ENCODE data around the gene COG1. TPM values are rescaled to one million over a fixed set of nuclear protein-coding genes. Genes with fewer than 3 reads are reported as not detected.

Gene COG1
- total RNA-seq, 1 donor from 2014 or later = 42.2 TPM

DNA sequence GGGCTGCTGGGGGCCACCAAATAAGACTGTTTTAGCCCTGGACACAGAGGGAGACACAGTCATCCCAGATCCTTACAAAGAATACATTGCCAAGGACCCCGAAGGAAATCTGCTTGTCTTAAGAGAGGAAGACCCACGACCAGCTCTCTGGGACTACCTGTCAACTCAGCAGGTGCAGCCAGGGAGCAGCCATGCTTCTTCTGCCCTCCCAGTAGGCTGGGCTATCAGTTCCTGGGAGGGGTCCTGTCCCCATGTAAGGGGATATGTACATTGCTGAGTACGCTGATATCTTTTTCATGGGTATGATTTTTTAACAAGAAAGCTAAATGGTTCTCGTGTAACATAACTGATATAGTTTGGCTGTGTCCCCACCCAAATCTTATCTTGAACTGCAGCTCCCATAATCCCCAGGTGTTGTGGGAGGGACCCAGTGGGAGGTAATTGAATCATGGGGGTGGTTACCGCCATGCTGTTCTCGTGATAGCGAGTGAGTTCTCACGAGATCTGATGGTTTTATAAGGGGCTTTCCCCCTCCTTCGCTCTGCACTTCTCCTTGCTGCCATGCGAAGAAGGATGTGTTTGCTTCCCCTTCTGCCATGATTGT, 16.8 kb upstream of the COG1 start:
- CTCF ChIA-PET = no interaction called here
- ATAC-seq (ENCODE audit: low read depth) (no peak), DNase-seq (no peak)
- POLR2A ChIA-PET = no interaction called here
- Mint-ChIP-seq H3K4me3 (no peak overlapping the region), H3K27ac (no peak overlapping the region), H3K36me3 (ENCODE audit: low read depth) (no peaks in the 10 kb centered on the region), H3K9me3 (no peaks in the 10 kb centered on the region), H3K4me1 (no peaks in the 10 kb centered on the region), H3K27me3 (no peaks in the 10 kb centered on the region)
- intact Hi-C loops (cut with micrococcal nuclease) = no loop called here
- TF ChIP-seq, protein P1, sequence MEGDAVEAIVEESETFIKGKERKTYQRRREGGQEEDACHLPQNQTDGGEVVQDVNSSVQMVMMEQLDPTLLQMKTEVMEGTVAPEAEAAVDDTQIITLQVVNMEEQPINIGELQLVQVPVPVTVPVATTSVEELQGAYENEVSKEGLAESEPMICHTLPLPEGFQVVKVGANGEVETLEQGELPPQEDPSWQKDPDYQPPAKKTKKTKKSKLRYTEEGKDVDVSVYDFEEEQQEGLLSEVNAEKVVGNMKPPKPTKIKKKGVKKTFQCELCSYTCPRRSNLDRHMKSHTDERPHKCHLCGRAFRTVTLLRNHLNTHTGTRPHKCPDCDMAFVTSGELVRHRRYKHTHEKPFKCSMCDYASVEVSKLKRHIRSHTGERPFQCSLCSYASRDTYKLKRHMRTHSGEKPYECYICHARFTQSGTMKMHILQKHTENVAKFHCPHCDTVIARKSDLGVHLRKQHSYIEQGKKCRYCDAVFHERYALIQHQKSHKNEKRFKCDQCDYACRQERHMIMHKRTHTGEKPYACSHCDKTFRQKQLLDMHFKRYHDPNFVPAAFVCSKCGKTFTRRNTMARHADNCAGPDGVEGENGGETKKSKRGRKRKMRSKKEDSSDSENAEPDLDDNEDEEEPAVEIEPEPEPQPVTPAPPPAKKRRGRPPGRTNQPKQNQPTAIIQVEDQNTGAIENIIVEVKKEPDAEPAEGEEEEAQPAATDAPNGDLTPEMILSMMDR (IDR thresholded peaks at IDR 0.05) = no peak

DNA sequence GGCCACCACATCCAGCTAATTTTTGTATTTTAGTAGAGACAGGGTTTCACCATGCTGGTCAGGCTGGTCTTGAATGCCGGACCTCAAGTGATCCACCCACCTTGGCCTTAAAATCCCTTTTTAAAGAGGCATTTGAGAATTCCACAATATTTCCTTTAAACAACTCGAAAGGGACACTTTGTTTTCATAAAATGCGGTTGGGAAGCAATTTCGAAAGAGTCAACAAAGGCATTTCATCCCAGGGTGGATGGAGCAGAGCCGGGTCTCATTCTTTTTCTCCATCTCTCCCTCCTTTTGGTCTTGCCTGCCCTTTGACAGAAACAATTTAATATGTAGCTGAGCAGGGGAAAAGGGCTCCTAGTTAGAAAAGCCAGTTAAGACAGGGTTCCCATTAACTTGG, 13.5 kb upstream of the COG1 start:
- H3K4me3 Mint-ChIP-seq = no peak overlapping the region
- ATAC-seq (ENCODE audit: low read depth) (no peak), DNase-seq (no peak)
- CTCF ChIA-PET = no interaction called here
- intact Hi-C loops (cut with micrococcal nuclease) = no loop called here
- POLR2A ChIA-PET = no interaction called here
- H3K27me3 Mint-ChIP-seq = no peaks in the 10 kb centered on the region
- no peak overlapping the region for H3K27ac Mint-ChIP-seq
- TF ChIP-seq, protein P1 (IDR thresholded peaks at IDR 0.05) = no peak
- no peaks in the 10 kb centered on the region for H3K36me3 Mint-ChIP-seq (ENCODE audit: low read depth)
- H3K9me3 Mint-ChIP-seq = no peaks in the 10 kb centered on the region
- no peaks in the 10 kb centered on the region for H3K4me1 Mint-ChIP-seq

DNA sequence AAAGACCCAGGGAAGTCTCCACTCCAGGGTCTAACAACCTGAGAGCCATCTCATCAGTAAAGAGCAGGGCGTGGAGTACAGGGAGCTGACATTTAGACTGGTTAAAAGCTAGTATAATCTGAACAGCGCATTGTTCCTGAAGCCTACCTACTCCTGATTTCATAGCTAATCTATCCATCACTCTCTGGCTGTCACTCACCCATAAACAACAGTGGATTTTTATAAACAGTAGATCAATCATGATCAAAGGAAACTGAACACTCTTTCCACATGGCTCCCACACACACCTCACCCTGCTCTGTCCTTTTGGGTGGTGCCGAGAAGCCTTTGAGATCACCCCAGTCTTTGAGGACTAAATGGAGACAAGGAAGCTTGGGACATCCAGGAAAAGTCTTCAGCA, 13.0 kb upstream of the COG1 start:
- POLR2A ChIA-PET = no interaction called here
- Mint-ChIP-seq H3K36me3 (ENCODE audit: low read depth) (no peaks in the 10 kb centered on the region), H3K27me3 (no peaks in the 10 kb centered on the region), H3K4me3 (no peak overlapping the region), H3K9me3 (no peaks in the 10 kb centered on the region), H3K27ac (no peak overlapping the region), H3K4me1 (no peaks in the 10 kb centered on the region)
- DNase-seq = no peak
- CTCF ChIA-PET = no interaction called here
- ATAC-seq (ENCODE audit: low read depth) = no peak
- TF ChIP-seq, protein P1 (IDR thresholded peaks at IDR 0.05) = no peak
- intact Hi-C loops (cut with micrococcal nuclease) = no loop called here

DNA sequence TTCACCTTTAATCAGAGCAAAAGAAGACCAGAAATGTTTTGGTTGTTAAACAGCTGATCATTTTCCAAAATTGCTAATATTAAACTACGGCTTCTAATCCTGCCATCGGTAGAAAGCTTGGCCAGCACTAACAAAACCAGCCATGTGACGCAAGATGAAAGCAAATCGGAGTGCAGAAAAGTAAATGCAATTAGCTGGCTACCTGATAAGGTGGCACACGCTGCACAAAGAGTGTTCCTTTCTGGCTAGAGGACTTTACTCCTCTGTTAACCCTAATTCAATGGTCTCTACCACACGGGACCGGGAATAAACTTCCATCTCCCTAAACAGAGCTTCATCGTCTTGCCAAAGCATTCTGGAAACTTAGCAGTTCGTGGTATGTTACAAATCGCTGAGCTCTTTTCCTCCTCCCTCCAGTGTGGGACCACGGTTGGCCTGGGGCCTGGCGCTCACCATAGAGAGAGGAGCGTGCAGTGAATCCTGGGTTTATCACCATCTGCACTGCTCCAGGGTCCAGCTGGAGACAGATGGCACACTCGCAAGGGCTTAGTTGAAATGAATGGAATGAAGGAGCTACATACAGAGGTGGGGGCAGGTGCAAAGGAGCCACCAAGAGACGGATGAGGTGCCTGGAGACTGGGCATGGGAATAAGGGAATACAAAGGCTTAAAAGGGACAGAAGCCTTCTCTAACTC, 10.1 kb upstream of the COG1 start:
- no peak for DNase-seq
- Mint-ChIP-seq H3K9me3 (no peaks in the 10 kb centered on the region), H3K36me3 (ENCODE audit: low read depth) (no peaks in the 10 kb centered on the region), H3K4me3 (no peak overlapping the region), H3K4me1 (no peaks in the 10 kb centered on the region), H3K27me3 (no peaks in the 10 kb centered on the region), H3K27ac (no peak overlapping the region)
- intact Hi-C loops (cut with micrococcal nuclease) = no loop called here
- ChIA-PET CTCF (no interaction called here), POLR2A (interaction anchor here (0.5 kb wide), 1 partner anchor 31 kb away, joined by 4 read pairs; no protein-coding TSS in a partner anchor)
- TF ChIP-seq, protein P1 (IDR thresholded peaks at IDR 0.05) = no peak
- ATAC-seq (ENCODE audit: low read depth) = no peak

DNA sequence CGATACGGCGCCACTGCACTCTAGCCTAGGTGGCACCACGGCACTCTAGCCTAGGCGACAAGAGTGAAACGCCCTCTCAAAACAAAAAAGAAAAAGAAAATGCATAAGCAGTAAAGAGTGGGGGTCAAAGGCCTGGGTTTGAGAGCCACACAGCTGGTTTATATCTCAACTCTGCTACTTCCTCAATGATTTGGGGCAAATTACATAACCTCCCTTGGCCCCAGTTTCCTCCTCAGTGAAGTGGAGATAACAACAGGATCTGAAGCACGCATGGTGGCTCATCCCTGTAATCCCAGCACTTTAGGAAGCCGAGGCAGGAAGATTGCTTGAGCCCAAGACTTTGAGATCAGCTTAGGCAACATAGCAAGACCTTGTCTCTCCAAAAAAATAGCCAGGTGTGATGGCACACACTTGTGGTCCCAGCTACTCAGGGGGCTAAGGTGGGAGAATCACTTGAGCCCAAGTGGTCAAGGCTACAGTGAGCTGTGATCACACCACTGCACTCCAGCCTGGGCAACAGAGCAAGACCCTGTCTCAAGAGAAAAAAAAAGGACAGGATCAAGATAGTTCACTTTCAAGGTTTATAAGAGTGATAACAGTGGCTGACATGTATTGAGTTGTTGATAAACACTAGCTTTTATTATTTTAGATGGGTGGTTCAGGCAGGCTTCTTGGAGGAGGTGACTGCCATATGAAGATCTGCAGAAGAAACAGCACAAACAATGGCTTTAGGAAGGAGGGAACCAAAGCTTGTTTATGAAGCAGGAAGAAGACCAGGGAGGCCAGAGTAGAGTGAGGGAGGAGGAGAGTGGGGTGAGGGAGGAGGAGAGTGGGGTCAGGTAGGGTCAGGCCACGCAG, 8.5 kb upstream of the COG1 start:
- TF ChIP-seq, protein P1 (IDR thresholded peaks at IDR 0.05) = no peak
- intact Hi-C loops (cut with micrococcal nuclease) = no loop called here
- H3K27ac Mint-ChIP-seq = no peak overlapping the region
- H3K4me1 Mint-ChIP-seq = no peaks in the 10 kb centered on the region
- no peak overlapping the region for H3K4me3 Mint-ChIP-seq
- no peaks in the 10 kb centered on the region for H3K9me3 Mint-ChIP-seq
- POLR2A ChIA-PET = no interaction called here
- H3K36me3 Mint-ChIP-seq (ENCODE audit: low read depth) = no peaks in the 10 kb centered on the region
- ATAC-seq (ENCODE audit: low read depth) (no peak), DNase-seq (no peak)
- H3K27me3 Mint-ChIP-seq = no peaks in the 10 kb centered on the region
- CTCF ChIA-PET = interaction anchor here (0.7 kb wide), 1 partner anchor 457 kb away, joined by 3 read pairs; no protein-coding TSS in a partner anchor

Measured in activated B cell treated with CpG ODN at 0.5 μM for 24 hours (primary cell).